COR-L47 (cell line): Measurements from ENCODE around the gene GPR68.
"Not testable (repeated sequence)": the region's sequence is repeated elsewhere in the genome, so short reads cannot be mapped to it uniquely, and the experiment has no call there.

Experiments used
- DNase-seq: peaks from one replicate; lab custom pipeline; 2025; lab: John Stamatoyannopoulos, UW

GPR68 gene

DNA sequence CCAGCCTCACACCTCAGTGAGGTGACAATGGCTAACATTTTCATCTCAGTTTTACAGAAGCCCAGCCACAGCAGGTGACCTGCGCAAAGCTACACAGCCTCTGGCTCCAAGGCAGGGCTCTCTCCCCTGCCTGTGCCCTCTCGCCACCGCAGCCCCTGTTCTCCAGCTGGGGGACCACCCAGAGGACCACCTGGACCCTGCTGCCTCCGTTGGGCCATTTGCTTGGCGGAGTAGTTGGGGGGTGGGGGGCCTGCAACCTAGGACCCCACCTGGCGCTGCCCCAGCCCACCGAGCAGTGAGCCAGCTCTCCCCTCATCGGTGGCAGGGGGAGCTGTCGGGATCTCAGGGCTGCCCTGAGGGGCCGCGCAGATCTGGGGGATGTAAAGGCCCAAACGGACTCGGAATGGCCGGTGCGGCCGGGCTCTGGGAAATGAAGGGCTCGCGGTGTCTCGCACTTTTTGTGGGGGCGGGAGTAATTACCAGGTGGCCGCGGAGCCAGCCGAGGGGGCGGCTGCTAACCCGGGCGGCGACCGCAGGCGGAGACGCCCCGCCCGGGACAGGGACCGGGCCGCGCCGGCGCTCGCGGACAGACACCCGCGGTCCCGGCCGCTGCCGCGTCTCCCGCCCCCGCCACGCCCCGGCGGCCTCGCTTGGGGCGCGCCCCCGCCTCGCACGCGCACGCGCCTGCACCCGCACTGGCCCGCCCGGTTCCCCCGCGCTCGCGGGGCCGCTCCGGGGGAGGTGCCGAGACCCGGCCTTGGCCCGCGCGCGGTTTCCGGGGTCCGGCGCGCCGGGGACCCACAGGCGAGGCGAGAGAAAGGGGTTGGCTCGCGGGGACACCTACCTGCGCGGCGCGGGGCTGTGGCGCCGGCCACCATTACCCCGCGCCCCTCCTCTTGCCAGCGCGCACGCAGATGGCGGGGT lies 8.6 kb upstream of the GPR68 start:
- DNase-seq = peak; percentile 34

DNA sequence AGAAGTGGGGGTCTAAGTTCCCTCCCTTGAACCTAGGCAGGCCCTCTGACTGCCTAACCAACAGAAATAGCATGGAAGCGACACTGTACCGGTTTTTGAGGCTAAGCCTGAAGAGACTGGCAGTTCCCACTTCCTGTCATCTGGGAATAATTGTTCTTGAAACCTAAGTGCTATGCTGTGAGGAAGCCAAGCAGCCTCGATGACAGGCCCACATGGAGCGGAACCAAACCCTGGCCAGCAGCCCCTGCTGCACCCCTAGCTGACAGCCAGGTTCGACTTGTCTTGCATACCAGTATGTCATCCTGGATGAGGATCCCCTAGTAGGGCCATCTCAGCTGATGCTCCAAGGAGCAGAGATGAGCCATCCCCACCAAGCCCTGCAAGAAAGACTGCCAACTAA lies 6.4 kb upstream of the GPR68 start:
- no peak for DNase-seq

DNA sequence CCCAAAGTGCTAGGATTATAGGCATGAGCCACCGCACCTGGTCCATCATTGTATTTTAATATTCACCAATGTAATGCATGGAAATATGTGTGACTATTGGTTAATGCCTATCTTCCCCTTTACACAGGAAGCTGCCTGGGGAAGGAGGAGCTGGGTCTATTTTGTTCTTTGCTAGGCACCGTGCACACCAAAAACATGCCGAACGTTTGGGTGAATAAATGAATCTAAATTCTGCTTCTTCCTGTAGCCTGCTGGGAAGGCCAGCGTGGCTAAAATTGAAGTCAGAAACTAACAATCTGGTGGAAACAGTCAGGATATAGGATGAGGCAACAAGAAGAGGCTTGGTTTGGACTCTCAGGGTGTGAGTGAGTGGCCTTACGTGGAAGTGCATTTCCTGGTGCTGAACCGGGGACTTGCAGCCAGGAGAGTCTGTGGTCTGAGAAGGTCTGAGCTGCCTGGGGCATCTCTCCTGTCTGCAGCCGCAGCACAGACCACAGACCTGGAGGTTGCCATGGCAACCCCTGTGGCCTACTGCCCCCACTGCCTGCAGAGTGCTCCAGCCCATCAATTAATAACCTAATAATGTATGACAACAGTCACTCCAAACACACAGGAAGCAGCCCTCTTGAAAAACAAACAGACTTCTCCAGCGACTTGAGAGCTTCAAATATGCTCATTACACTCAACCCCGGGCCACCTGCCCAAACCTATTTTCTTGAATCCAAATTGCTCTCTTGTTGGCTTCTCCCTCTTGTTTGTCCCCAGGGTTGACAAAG lies 5.5 kb upstream of the GPR68 start:
- DNase-seq = peak; percentile 87

DNA sequence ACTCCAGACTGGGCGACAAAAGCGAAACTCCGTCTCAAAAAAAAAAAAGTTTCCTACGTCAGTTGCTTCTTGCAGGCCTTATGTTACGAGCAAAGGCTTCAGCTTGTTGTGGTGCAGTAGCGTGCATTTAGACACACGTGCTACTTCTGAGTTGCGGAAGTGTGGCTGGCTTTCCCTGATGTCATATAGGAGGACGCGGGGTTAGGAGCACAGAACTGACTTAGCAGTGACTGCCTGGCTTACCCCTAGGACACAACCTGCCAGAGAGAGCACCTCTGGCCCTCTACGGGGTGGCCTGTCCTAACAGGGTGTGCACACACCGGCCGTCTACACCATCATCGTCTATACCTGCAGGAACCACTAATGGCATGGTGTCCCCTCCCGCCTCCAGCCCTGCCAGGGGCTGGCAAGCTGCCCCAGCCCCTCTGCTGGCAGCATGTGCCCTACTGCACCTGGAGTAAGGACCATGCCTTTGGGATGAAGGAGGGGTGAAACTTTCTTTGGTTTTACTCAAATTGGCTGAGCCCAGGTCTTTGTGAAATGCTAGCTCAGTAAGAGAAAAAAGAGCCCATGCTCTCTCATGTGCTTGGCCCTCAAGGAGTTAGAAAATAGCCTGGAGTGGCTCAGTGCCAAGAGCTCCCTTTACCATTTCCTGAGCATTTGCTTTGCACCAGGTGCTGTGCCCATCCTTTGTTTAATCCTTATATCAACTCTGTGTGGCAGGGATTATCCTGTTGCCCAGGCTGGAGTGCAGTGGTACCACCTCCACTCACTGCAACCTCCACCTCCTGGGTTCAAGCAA lies 1.7 kb upstream of the GPR68 start:
- DNase-seq = peak; percentile 27

DNA sequence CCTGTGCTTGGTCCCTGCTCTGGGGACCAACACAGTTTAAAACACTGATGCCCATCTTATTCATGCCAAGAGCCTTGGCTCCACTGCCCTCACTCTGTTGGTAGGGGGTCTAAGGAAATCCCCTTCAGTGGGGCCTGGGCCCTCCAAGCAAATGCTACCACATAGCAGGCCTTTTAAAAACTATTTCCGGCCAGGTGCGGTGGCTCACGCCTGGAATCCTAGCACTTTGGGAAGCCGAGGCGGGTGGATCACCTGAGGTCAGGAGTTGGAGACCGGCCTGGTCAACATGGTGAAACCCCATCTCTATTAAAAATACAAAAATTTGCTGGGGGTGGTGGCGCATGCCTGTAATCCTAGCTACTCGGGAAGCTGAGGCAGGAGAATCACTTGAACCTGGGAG lies 1.1 kb upstream of the GPR68 start:
- not testable (repeated sequence) for DNase-seq

DNA sequence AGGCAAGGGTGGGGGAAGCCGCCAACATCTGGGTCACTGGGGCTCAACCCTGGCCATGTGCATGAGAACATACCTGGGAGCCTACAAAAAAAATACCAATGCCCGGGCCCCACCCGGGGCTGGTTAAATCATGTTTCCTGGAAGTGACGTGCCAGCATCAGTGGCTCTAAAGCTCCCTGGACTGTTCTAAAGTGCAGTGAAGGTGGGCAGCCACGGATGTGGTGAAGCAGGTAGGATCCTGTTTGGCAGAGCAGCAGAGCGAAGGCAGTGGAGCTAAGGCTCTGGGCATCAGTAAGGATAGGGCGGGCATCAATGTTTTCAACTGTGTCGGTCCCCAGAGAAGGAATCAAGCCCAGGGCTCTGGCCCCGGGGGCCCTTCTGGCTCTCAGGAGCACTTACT lies 525 bp upstream of the GPR68 start:
- DNase-seq = no peak

DNA sequence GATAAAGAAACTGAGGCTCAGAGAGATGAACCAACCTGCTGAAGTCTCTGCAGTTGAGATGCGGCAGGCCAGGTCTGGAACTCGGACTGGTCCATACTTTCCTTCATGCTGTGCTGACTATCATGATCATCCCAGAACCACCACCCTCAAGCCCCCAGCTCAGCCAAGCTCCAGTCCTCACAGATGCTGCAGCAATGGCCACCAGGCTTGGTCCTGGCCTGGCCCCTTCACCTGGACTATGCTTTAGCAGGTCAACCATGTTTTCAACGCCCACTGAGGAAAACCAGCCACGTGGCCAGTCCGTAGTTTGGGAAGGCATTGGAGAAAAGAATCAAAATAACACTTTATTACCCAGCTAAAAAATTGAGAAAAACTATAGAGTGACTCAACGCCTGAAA lies 1.4 kb downstream of the GPR68 start:
- DNase-seq = no peak

DNA sequence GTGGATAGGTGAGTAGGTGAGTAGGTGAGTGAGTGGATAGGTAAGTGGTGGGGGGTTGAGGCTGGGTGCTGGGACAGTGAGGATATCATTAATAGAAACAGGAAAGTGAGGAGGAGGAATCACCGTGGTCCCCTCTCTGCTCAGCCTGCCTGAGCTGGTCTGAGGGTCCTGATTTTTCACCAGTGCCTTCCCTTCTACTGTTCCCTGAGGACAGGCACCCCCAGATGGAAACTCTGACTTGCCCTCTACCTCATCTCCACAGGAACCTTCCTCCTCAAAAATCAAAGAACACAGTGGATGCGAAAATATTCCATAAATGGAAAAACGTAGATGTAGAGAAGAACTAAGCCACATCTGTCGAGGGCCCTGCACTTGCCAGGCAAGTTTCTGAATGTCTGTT lies 1.9 kb downstream of the GPR68 start:
- DNase-seq = no peak

DNA sequence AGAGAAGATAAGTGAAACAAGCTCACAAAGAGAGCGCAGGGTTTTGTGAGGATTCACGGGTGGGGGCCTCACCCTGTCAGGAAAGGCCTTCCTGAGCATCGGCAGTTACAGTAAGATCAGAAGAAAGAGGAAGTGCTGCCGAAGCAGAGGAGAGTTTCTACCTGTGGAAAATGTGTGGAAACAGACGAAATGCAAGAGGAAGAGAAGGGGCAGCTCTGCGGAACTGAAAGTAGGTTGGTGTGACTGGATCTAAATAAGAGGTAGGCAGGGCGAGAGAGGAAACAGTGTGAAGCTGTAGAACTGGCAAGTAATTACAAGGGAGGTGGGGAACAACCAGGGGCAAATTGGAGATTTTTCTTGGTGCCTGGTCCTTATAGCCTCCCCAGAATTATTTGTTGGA lies 2.6 kb downstream of the GPR68 start:
- no peak for DNase-seq

DNA sequence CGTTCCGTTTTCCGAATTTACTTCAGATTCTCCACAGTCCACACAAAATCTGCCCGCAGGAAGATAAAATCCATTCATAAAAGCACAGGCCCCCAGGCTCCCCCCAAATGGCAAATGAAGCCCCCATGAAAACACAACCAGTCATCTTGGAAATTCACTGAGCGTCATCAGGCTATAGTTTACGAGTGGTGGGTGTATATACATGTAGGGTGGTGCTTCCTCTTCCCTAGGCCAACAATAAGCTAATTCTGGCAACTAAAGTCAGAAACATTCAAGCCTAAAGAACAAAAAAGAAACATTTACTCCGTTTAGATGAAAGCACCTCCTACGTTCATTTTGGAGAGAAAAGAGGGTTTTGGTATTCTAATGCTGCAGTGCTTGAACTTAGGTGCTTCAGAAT lies 5.8 kb downstream of the GPR68 start:
- DNase-seq = no peak

DNA sequence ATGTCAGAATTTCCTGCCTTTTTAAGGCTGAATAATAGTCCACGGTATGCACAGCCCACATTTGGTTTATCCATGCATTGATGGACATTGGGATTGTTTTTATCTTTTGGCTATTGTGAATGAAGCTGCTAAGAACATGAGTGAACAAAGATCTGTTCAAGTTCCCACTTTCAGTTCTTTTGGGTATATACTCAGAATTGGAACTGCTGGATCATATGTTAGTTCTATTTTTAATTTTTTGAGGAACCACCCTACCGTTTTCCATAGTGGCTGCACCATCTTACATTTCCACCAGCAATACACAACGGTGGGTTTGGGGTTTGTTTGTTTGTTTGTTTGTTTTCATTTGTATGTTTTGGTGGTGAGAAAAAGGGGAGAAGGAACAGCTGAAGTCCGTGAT lies 6.4 kb downstream of the GPR68 start:
- no peak for DNase-seq

DNA sequence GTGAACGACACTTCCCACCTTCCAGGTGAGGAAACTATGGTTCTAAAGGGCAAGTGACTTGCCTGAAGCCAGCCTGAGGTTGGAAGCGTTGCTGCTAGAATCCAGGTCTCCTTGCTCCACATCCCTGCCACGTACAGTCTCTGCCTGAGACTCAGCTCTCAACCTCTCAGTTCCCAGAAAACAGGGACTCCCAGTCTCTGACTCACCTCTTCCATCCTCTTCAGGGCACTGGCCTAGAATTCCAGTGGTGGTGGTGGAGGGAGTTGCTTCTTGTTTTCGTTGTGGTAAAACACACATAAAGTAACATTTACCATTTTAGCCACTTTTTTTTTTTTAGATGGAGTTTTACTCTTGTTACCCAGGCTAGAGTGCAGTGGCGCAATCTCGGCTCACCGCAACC lies 7.3 kb downstream of the GPR68 start:
- no peak for DNase-seq

DNA sequence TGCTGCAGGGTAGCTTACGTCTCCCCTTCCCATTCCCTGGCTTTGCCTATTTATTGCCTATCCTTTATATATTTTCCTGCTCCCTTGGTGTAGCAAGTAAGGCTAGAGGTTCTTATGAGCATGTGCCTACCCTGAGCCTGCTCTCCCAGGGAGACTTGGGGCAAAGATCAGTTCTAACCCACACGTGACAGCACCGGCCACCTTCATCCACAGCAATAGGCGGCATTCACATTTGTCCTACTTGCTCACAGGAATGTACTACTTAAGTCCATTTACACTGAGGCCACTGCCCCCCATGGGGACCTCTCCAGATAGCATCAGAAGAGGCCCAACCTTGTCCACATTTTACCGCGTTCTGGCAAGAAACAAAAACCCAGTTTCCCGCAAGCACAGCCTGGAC lies 8.7 kb downstream of the GPR68 start:
- no peak for DNase-seq

DNA sequence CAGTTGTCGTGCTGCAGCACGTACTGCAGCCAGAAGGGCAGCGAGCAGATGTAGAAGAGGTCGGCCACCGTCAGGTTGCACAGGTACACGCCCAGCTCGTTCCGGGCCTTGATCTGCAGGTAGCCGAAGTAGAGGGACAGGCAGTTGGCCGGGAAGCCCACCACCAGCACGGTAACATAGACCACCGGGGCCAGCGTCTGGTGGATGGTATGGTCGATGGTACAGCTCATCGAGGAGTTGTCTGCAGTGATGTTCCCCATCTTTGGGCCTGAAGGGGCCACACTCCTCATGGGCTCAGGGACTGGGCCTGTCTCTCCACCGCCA lies 9.8 kb downstream of the GPR68 start:
- no peak for DNase-seq

DNA sequence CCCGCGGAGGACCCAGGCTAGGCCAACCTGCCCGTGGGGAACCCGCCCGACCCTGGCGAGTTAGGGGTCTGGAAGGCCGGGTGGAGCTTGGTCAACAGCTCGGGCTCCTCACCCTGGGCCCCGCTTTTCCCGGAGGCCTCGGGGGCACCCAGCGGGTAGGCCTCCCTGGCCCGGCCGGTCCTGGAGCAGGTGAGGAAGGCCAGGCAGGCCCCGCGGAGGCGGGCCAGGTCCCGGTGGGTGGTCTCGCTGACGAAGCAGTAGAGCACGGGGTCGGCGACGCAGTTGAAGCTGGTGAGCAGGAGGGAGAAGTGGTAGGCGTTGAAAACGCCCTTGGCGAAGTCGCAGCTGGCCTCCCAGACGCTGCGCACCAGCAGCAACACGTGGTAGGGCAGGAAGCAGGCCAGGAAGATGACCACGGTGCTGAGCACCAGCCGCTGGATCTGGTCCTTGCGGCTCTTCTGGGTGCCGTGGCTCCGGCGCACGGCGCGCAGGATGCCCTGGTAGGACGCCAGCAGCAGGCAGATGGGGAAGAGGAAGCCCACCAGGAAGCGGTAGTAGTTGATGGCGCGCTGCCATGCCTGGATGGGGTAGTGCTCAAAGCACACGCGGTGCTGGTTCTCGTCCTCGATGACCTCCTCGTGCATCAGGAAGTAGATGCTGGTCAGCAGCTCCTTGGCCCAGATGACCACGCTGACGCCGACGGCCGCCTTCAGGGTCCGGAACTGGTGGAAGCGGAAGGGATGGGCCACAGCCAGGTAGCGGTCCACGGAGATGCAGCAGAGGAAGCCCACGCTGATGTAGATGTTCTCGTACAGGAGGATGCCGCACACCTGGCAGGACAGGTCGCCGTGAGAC lies 10.3 kb downstream of the GPR68 start:
- no peak for DNase-seq

DNA sequence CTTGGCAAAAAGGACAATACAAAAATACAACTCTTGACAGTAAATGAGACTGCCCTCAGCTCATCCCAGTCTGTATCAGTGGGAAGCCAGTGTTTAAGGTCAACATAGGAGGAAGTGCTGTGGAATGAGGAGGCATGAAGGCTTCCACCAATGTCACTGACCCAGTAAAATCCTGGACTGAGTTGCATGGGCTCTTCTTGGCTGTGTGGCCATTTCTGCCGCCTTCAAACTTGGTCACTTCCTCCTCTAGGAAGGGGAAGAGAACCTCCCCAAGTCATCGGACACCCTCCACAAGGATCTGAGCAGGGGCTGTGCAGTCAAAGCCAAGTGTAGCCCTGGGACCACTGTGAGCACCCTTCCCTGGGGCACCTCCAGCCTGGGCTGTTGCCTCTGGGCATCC lies 11.9 kb downstream of the GPR68 start:
- DNase-seq = no peak

DNA sequence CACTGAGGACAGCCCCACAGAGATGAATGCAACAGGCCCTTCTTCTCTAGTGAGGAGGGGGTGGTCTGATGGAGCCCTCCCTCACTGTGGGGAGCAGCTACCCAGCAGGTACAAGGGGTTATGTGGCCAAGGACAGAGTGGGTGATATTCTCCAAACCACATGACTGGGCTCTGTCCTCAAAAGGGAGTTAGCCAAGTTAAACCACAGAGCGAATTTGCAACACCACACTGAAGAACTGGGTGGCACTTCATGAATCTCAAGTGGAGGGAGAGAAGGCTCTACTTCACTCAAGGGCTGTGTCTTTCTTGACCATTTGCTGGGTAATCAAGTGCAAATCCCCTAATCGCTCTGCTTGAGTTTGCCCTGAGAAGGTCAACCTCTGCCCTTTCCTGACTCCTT lies 12.5 kb downstream of the GPR68 start:
- DNase-seq = no peak

DNA sequence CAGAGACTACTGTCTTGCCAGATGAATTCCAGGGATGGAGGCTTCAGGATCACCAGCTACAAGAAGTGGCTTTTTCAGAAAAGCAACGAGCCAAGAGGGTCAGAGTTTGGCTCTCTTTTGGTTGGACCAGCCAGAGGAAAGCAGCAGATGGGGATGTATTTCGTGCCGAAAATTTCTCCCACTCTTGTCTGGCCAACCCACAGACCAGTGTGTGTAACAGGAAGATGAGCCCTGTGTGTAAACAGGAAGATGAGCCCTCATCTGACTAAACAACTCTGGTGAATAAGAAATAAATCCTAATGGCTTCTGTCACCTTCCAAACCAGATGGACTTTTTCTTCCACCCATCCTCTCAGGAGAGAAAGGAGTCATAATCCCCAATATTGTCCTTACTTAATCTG lies 13.1 kb downstream of the GPR68 start:
- DNase-seq = no peak

DNA sequence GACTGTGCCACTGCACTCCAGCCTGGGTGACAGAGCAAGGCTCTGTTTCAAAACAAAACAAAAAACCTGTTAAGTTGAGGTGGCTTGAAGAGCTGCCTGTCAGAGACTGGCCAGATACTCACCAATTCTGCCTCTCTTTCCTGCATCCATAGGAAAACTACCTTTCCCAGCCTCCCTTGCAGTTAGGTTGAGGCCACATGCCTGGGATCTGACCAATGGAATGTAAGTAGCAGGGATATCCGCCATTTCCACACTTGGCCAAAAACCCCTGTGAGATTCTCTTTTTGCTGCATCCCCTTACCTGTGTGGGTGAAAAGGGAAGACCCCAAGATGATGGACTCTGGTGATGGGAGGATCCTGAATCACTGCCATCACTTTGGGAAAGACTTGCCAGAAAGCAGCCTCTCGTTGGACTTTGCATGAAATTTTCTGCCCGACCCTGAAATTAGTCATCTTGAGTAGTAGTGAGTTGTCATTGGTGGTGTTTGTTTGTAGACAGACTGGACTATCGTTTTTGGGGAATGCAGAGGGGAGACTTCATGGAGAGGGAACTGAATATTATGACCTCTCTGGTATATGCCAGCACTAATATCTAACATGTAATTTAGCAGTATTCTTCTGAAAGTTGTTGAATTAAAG lies 14.0 kb downstream of the GPR68 start:
- no peak for DNase-seq

DNA sequence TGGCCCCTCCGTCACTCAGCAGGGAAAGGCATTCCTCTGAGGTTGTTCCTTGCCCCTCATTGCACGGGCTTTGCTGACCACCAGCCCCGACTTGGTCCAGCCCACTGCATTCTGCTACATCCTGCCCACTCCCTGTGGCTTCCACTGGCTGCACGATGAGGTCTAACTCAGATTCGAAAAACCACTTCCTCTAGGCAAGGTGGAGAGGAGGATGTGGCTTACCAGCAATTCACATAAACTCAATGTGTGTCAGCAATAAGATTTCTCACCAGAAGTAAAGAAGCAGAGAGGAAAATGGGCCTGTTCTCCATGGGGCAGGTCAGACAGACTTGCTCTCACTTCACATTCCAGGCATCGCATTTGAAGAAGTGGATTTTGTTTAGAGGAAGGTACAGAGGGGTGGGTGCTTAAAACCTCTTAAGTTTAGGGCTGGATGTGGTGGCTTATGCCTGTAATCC lies 14.7 kb downstream of the GPR68 start:
- no peak for DNase-seq

DNA sequence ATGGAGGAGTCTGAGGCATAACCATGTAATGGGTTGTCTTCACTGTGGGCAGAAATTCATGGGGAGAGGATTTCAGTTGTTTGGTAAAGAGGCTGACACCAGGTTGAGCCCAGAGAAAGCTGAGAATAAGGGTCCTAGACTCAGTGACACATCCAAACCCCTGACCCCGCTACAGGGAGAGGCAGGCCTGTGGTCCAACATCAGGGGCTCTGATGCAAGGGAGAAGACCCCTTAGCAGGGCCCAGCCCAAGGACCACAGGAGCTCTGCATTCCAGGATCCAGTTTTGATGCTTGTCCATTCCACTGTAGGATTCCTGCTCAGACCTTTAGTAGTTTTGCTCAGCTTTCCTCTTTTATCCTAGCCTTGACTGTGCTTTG lies 15.5 kb downstream of the GPR68 start:
- no peak for DNase-seq
